Measurements from ENCODE around the gene NABP1. TPM values are rescaled to one million over a fixed set of nuclear protein-coding genes. Genes with fewer than 3 reads are reported as not detected.

The NABP1 gene
- polyA plus RNA-seq, 1 donor (not counting 4 experiments of a cell fraction or from before 2014, with no cell fraction given), result 29.3 TPM

- H3K9me3 ChIP-seq (ENCODE audit: control insufficient read depth, low read depth, low read length), result no peaks in the 10 kb centered on the region
- peaks cover 29% of the 10 kb centered on the region for H3K79me2 ChIP-seq (ENCODE audit: control insufficient read depth, insufficient read depth, low read length)
- TF ChIP-seq EZH2 (IDR thresholded peaks at IDR 0.05; ENCODE audit: low read length), result no peak
- TF ChIP-seq CTCF (optimal IDR thresholded peaks at IDR 0.05 in 1 of 3, IDR thresholded peaks at IDR 0.05 in 1 of 3, conservative IDR thresholded peaks at IDR 0.05 in 1 of 3; ENCODE audit: extremely low read depth in 1 of 3, insufficient read depth in 2 of 3, low read length in 3 of 3), result no peak
- peaks cover 26% of the 10 kb centered on the region for H3K4me1 ChIP-seq (ENCODE audit: control insufficient read depth, extremely low read depth, insufficient read depth, low read length)
- H3K27me3 ChIP-seq (ENCODE audit: control insufficient read depth, extremely low read depth, insufficient read depth, low read length), result no peaks in the 10 kb centered on the region
- DNase-seq (ENCODE audit: low read depth, low spot score), result no peak
- no peak for FAIRE-seq
- H3K27ac ChIP-seq (ENCODE audit: control insufficient read depth, insufficient read depth, low read length), result peak overlapping the region; percentile 96
- no peaks in the 10 kb centered on the region for H4K20me1 ChIP-seq (ENCODE audit: control insufficient read depth, extremely low read depth, insufficient read depth, low read length)
- peak overlapping the region; percentile 4 for H2AFZ ChIP-seq (ENCODE audit: control insufficient read depth, low read length)
- no peaks in the 10 kb centered on the region for H3K9me1 ChIP-seq (ENCODE audit: control insufficient read depth, extremely low read depth, insufficient read depth, low read length)
- H3K4me2 ChIP-seq (ENCODE audit: control insufficient read depth, extremely low read depth, insufficient read depth, low read depth, low read length), result peak overlapping the region; percentile 85
- dilution Hi-C loops (cut with MboI; ENCODE audit: extremely low pct_ligation_motif_present, low sequenced_read_pairs), result no loop called here
- H3K9ac ChIP-seq (ENCODE audit: control insufficient read depth, extremely low read depth, insufficient read depth, low read length), result peak overlapping the region; percentile 95
- peaks cover 7 to 24% of the 10 kb centered on the region in 2 experiments for H3K36me3 ChIP-seq (ENCODE audit: control insufficient read depth in 2 of 2, extremely low read depth in 1 of 2, insufficient read depth in 2 of 2, low read length in 2 of 2)
- peak overlapping the region; percentile 63 to 84 (median 82) for H3K4me3 ChIP-seq (ENCODE audit: control insufficient read depth in 2 of 3, extremely low read depth in 1 of 3, insufficient read depth in 2 of 3, low read depth in 1 of 3, low read length in 3 of 3)
Measured at GRCh38 chr2:191678437-191679100, 633 bp downstream of the NABP1 start.

GRCh38 chr2:191679818-191680600, 2.1 kb downstream of the NABP1 start:
- peaks cover 13 to 28% of the 10 kb centered on the region in 2 experiments for H3K36me3 ChIP-seq (ENCODE audit: control insufficient read depth in 2 of 2, extremely low read depth in 1 of 2, insufficient read depth in 2 of 2, low read length in 2 of 2)
- H3K4me2 ChIP-seq (ENCODE audit: control insufficient read depth, extremely low read depth, insufficient read depth, low read depth, low read length), result peak overlapping the region; percentile 85
- H3K27me3 ChIP-seq (ENCODE audit: control insufficient read depth, extremely low read depth, insufficient read depth, low read length), result no peaks in the 10 kb centered on the region
- H3K9me1 ChIP-seq (ENCODE audit: control insufficient read depth, extremely low read depth, insufficient read depth, low read length), result no peaks in the 10 kb centered on the region
- no peak for TF ChIP-seq CTCF (optimal IDR thresholded peaks at IDR 0.05 in 1 of 3, IDR thresholded peaks at IDR 0.05 in 1 of 3, conservative IDR thresholded peaks at IDR 0.05 in 1 of 3; ENCODE audit: extremely low read depth in 1 of 3, insufficient read depth in 2 of 3, low read length in 3 of 3)
- TF ChIP-seq EZH2 (IDR thresholded peaks at IDR 0.05; ENCODE audit: low read length), result no peak
- no peaks in the 10 kb centered on the region for H4K20me1 ChIP-seq (ENCODE audit: control insufficient read depth, extremely low read depth, insufficient read depth, low read length)
- peak; percentile 89 for FAIRE-seq
- DNase-seq (ENCODE audit: low read depth, low spot score), result no peak
- H3K4me1 ChIP-seq (ENCODE audit: control insufficient read depth, extremely low read depth, insufficient read depth, low read length), result peaks cover 26% of the 10 kb centered on the region
- peak overlapping the region; percentile 96 for H3K27ac ChIP-seq (ENCODE audit: control insufficient read depth, insufficient read depth, low read length)
- H2AFZ ChIP-seq (ENCODE audit: control insufficient read depth, low read length), result no peak overlapping the region
- H3K9me3 ChIP-seq (ENCODE audit: control insufficient read depth, low read depth, low read length), result no peaks in the 10 kb centered on the region
- dilution Hi-C loops (cut with MboI; ENCODE audit: extremely low pct_ligation_motif_present, low sequenced_read_pairs), result no loop called here
- peak overlapping the region; percentile 63 to 84 (median 82) for H3K4me3 ChIP-seq (ENCODE audit: control insufficient read depth in 2 of 3, extremely low read depth in 1 of 3, insufficient read depth in 2 of 3, low read depth in 1 of 3, low read length in 3 of 3)
- H3K9ac ChIP-seq (ENCODE audit: control insufficient read depth, extremely low read depth, insufficient read depth, low read length), result peak overlapping the region; percentile 48
- peaks cover 29% of the 10 kb centered on the region for H3K79me2 ChIP-seq (ENCODE audit: control insufficient read depth, insufficient read depth, low read length)

Measured in keratinocyte (primary cell).